Activated T-helper 9 cell treated with anti-CD3 and anti-CD28 coated beads, Interleukin-2, amount 50 U/mL, for 16 hours (primary cell): Measurements from ENCODE around the gene KRTAP12-2.
"Not testable (repeated sequence)": the region's sequence is repeated elsewhere in the genome, so short reads cannot be mapped to it uniquely, and the experiment has no call there.

Source experiments
- DNase-seq: peaks from one replicate; pipeline ENCODE4 v3.0.0-alpha.2; 2020; ENCODE audit warnings: low read depth

KRTAP12-2 gene

DNA sequence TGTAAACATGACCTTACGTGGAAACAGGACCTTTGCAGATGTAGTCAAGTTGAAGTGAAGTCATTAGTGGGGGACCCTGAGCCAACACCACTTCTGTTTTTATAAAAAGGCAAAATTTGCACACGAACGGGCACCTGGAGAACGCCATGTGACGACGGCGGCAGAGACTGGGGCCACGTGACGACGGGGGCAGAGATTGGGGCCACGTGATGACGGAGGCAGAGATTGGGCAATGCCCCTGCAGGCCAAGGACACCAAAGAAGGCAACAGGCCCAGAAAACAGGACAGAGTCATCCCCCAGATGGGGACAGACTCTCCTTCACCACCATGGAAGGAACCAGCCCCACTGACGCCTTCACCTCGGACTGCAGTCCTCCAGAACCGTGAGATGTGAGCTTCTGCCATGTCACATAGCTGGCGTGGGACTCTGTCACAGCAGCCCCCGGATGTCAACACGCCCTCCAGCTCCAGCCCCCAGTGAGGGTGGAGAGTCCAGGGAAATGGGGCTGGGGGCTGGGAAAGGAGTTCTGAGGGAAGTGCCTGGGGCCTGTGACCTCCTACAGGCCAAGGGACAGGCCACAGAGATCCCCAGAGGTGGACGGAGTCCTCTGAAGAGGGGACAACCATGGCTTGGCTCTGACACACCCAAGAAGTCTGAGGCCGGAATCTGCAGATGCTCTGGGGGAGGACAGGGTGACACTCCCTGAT is 16.3 kb downstream of the KRTAP12-2 start:
- DNase-seq, result no peak

DNA sequence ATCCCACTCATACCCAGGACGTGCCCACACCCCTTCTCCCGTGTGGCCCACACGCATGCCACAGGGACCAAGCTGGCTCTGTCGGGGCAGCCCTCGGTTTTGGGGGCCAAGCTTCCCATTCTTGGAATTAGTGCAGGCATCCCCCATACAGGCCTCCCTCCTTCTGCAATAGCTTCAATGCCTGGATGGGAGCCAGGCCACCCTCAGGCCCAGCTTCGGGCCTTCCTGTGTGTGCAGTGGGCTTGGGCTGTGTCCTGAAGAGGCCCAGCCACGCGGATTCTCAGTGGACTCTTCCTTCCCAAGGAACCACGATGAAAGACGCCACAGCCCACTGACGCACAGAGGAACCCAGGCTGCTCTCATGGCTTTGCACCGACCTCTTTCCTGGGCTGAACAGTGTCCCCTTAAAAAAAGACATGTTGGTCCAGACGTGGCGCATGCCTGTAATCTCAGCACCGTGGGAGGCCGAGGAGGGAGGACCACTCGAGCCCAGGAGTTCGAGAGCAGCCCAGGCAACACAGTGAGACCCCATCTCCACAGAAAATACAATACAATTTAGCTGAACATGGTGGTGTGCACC is 17.1 kb downstream of the KRTAP12-2 start:
- no peak for DNase-seq

DNA sequence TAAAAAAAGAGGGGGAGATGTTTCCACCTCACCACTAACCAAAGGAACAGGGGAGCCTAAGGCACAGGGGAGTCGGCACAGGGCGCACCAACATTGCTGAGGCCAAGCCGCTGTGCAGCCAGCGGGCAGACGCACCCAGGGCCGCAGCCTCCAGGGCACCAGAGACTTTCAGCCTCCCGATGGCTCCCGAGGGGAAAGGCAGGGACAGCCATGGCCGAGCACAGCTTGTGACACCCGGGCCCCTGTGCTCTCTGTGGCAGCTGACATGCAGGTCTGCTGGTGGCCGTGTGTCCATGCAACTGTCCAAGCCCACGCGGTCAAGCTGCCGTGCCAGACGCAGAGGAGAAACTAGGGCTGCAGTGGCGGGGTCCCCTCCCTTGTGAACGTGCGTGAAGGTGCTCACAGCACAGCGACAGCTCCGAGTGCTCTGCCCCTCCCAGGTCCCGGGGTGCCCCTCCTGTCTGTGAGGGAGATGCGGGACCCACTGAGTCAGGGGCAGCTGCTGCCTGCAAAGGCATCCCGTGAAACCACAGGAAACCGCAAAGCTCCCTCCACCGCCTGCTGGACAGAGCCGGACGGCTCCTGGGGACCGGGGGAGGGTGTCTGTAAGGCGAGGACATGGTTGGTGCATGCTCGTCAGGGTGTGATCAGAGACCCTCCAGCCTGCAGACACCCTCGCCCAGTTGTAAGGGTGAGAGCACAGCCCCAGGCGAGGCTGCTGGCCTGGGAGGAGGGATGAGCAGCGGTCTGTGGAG is 18.0 kb downstream of the KRTAP12-2 start:
- no peak for DNase-seq

DNA sequence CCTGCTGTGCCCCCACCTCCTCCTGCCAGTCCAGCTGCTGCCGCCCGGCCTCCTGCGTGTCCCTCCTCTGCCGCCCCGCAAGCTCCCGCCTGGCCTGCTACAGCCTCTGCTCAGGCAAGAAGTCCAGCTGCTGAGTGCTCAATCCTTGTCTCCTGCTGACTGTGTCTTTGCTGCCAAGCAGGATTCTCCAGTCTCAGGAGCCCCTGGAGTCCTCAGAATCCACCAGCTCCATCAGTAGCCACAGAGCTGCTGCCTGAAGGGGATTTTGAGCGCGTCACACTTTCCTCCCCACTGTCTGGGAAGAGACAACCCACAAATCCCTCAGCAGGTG is 19.5 kb downstream of the KRTAP12-2 start:
- no peak for DNase-seq

DNA sequence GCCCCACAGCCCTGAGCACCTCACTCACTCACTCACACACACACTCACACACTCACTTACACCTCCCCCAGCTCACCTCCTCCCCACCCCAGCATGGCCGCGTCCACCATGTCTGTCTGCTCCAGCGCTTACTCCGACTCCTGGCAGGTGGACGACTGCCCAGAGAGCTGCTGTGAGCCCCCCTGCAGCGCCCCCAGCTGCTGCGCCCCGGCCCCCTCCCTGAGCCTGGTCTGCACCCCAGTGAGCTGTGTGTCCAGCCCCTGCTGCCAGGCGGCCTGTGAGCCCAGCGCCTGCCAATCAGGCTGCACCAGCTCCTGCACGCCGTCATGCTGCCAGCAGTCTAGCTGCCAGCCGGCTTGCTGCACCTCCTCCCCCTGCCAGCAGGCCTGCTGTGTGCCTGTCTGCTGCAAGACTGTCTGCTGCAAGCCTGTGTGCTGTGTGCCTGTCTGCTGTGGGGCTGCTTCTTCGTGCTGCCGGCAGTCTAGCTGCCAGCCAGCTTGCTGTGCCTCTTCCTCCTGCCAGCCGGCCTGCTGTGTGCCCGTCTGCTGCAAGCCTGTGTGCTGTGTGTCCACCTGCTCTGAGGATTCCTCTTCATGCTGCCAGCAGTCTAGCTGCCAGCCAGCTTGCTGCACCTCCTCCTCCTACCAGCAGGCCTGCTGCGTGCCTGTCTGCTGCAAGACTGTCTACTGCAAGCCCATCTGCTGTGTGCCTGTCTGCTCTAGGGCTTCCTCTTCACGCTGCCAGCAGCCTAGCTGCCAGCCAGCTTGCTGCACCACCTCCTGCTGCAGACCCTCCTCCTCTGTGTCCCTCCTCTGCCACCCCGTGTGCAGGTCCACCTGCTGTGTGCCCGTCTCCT is 20.1 kb downstream of the KRTAP12-2 start, which contains the start of gene KRTAP10-11:
TSS of gene KRTAP10-11 (plus strand) at position 49 of the 856 bp plus-strand sequence. CDS start at position 94, 45 bp downstream.
- DNase-seq, result not testable (repeated sequence)

DNA sequence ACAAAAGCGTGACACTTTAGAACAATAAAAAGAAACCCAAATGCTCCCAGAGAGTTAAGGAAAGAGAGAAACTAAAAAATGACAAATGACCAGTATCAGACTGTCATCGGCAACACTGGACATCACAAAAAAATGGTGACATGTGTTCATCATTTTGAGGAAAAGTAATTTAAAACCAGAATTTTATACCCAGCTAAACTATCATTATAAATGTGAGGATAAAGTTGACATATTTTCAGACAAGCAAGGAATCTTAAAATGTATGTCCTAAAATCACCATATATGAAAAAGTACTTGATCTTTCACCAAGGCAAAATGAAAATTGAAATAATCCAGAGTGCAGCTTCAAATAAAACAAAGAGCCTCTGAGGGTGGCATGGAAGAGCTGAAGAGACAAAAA is 21.8 kb downstream of the KRTAP12-2 start:
- DNase-seq, result no peak

DNA sequence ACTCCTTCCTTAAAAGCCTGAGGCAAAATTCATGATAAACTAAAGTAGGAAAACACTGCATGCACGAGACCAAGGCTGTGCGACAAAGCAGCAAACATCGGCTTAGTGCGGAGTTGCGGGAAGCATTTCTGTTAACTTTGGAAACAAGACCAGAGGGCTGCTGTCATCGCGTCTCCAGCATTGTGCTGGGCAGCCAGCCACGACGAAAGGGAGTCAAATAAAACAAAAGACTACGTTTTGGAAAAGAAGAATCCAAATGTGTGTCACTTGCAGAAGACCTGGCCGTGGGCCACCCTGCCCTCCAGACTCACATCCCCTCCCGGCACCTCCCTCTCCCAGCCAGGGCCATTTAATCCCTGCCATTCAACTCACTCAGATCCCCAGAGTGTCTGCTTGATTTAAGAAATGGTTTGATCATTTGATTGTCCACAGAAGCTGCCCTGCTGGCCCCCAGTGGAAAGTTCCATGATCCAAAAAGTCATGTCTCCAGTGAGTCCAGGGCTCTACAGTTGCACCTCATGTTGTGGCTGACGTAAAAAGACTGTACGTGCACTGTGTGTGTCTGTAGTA is 22.9 kb downstream of the KRTAP12-2 start:
- no peak for DNase-seq

DNA sequence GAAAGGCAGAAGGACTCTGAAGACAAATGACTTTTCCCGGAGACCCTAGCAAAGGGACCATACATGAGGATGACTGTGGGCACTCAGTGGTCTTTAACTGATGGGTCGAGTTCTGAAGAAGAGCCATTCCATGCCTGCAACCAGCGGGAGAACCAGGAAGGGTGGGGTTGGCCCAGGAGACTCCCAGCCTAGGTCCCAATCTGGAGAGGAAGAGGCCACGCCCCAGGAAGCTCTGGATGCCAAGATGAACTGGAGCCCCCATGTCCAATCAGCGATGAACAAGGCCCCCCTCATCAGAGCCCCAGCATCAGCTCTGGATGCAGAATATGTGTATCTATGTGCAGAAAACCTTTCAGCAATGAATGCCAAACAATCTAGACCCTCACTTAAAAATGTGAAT is 26.0 kb downstream of the KRTAP12-2 start:
- no peak for DNase-seq

DNA sequence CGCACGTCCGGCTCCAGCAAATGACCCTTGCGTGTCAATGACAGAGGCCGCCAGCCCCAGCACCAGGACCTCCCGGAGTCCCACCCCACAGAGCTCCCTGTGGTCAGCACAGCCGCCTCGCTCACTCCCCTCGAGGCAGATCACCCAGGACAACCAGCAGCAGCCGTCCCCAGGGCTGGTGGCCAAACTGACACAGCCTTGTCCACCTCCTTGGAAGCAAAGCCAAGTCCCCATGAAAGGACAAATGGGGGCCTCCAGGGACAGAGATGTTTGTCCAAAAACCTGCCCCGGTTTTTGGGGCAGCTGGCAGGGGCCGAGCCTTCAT is 27.4 kb downstream of the KRTAP12-2 start:
- DNase-seq, result no peak

DNA sequence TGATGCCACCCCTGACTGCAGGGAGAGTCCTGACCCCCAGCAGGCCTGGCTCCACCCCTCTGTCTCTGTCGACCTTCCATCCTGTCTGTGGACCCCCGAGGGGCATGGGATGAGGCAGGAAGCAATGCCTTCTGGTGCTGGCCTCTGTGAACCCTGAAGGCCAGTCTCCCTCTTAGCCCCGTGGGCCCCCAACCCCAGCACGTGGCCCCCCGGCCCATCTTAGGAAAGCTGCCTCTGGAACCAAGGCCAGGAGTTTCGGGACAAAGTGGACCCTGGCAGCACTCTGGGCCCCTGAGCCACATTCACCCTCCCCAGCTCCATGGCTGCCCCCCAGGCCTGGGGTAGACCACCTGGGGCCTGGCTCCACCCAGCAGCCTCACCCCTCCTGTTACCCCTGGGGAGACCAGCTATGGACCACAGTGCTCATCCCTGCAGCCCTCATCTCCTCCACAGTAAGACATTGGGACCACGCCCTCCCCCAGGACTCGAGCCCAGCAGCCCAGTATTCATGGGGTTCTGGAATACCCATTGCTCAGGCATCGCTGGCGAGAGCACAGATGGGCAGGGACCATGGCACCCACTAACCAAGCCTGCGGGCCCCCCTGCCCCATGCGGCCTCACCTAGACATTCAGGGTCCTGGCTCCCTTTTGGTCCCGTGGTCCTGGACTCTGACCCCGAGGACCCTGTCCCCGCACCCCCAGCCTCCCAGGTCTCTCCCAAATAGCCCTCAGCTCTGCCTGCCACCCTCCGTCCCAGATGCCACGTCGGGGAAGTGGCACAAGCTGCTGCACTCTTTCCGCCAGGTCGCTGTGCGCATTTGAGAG is 28.0 kb downstream of the KRTAP12-2 start:
- not testable (repeated sequence) for DNase-seq

DNA sequence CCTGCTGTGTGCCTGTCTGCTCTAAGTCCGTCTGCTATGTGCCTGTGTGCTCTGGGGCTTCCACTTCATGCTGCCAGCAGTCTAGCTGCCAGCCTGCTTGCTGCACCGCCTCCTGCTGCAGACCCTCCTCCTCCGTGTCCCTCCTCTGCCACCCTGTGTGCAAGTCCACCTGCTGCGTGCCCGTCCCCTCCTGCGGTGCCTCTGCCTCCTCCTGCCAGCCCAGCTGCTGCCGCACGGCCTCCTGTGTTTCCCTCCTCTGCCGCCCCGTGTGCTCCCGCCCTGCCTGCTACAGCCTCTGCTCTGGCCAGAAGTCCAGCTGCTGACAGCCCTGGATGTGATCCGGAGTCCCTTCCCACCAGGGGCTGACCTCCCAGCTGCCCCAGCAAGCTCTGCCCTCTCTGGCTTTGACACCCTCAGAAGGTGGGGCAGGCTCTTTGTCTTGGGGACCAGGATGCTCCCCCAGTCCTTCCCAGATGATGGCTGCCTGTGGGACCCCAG is 28.8 kb downstream of the KRTAP12-2 start:
- DNase-seq, result not testable (repeated sequence)

DNA sequence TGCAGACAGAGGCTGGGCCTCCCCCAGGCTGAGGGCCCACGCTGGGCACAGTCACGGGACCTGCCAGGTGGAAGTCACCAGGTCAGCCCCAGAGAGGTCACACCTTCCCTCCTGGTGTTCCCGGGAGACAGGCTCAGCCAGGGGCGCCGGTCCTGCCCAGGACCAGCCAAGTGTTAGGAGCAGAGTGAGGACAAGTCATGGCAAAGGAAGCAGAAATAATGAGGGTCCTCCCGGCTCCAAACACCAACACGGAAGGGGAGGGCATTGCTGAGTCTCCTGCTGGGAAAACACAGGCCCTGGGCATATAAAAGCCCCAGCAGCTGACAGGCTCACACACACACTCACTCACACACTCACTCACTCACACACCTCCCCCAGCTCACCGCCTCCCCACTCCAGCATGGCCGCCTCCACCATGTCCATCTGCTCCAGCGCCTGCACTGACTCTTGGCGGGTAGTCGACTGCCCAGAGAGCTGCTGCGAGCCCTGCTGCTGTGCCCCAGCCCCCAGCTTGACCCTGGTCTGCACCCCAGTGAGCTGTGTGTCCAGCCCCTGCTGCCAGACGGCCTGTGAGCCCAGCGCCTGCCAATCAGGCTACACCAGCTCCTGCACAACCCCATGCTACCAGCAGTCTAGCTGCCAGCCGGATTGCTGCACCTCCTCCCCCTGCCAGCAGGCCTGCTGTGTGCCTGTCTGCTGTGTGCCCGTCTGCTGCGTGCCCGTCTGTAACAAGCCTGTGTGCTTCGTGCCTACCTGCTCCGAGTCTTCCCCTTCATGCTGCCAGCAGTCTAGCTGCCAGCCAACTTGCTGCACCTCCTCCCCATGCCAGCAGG is 29.5 kb downstream of the KRTAP12-2 start, which contains the start of gene KRTAP10-10:
TSS of gene KRTAP10-10 (plus strand) at position 339 of the 833 bp plus-strand sequence. CDS start at position 401, 62 bp downstream.
- DNase-seq, result no peak

DNA sequence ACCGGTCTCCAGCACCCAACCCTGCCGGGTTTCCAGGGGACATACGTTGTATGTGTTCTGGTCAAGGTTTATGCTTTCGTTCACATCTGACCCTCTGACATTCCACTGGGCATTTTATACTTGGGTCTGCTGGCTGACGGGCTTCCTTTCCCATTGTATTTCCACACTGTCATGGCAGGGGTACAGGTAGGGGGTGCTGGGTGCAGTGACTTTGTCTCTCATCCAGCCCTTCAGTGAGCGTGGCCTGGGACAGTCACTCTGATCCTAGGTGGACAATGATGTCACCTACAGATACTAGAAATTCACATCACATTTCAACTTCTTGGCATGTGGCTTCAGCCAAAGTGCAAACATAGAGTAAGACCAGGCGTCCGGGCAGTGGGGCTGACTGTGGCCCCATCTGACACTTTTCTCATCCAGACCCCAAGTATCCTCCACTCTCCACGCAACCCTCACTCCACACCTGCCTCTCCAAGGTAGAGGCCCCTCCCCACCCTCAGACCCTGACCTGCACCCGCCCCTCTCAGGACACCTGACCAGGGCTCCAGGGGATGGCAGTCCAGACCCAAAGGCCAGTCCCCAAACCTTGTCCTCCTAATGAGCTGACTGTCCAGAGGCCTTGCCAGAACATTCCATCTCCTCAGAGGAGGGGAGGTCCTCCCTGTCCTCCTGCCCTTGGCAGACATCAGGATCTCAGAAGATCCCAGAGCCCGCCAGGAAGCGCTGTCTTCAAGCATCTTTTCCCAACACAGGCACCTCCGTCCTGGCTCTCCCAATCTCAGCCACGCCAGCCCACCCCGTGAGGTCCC is 30.3 kb downstream of the KRTAP12-2 start:
- no peak for DNase-seq

DNA sequence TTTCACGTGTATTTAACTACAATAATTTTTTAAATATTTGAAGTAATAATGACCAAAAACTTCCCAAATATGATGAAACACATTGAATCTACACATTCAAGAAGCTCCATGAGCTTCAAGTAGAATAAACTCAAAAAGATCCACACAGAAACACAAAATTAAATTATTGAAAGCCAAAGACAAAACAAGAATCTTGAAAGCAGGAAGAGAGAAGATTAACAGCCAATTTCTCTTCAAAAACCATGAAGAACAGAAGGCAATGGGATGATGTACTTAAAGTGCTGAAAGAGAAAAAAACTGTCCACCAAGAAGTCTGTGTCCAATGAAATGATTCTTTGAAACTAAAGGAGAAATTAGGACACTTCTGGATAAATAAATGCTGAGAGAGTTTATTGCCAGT is 34.7 kb downstream of the KRTAP12-2 start:
- no peak for DNase-seq

DNA sequence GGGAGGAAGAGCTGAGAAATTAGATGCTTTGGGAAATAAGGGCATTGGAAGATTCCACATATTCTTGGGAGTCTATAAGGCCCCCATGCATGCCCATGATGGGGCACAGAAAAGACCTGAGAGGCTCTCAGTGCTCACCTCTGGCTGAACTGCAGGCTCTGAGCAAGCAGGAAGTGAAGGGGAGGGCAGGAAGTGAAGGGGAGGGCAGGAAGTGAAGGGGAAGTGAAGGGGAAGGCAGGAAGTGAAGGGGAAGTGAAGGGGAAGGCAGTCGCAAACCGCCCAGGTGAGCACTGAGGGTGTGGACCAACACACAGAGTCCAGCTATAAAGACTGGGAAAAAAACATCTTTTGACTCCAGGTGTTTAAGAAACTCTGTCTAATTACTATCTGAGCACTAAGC is 36.3 kb downstream of the KRTAP12-2 start:
- DNase-seq, result no peak

DNA sequence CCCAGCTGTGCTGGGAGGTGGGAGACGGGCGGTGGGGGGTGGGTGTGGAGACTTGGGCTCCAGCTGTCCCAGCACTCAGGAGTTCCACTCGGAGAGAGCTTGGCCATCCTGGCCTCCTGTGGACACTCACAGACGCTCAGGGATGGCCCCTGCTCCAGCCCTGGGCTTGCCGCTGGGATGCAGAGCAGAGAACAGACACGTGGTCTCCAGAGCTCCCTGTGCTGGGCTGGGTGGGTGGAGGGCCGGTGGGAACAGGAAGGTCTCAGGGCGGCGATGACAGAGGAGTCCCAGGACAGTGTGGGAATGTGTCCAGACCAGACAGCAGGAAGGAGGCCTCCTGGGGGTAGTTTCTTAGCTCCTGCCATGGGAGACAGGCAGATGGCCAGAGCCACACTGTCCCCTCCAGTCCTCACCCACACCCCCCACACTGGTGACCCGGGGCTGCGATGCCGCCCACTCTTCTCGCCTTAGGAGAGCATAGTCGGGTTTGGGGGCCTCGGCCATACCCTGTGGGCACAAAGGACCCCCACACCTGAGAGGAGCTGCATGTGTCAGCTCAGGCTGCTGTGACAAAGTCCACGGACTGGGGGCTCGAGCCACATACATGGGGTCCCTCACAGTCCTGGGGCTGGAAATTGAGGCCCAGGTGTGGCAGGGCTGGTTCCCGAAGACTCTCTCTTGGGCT is 37.9 kb downstream of the KRTAP12-2 start:
- no peak for DNase-seq

DNA sequence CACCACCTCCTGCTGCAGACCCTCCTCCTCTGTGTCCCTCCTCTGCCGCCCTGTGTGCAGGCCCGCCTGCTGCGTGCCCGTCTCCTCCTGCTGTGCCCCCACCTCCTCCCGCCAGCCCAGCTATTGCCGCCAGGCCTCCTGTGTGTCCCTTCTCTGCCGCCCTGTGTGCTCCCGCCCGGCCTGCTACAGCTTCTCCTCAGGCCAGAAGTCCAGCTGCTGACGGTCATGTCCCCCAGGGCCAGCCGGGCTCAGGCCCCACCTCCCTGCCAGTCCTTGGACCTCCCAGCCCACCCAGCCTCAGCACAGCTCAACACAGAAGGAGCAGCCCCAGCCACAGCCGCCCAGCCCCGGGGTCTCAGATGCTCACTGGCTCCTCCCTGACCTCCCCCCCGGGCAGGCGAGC is 38.9 kb downstream of the KRTAP12-2 start:
- DNase-seq, result not testable (repeated sequence)

DNA sequence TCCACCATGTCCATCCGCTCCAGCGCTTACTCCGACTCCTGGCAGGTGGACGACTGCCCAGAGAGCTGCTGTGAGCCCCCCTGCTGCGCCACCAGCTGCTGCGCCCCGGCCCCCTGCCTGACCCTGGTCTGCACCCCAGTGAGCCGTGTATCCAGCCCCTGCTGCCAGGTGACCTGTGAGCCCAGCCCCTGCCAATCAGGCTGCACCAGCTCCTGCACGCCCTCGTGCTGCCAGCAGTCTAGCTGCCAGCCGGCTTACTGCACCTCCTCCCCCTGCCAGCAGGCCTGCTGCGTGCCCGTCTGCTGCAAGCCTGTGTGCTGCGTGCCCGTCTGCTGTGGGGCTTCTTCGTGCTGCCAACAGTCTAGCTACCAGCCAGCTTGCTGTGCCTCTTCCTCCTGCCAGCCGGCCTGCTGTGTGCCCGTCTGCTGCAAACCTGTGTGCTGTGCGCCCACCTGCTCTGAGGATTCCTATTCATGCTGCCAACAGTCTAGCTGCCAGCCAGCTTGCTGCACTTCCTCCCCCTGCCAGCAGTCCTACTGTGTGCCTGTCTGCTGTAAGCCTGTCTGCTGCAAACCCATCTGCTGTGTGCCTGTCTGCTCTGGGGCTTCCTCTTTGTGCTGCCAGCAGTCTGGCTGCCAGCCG is 39.4 kb downstream of the KRTAP12-2 start:
- DNase-seq, result not testable (repeated sequence)
